ENCODE measurements around the gene ZNF609. TPM values are rescaled to one million over a fixed set of nuclear protein-coding genes. Genes with fewer than 3 reads are reported as not detected.

The ZNF609 gene
- polyA plus RNA-seq, 3 donors, result 1.3 to 13.2 (median 1.7) TPM

DNA sequence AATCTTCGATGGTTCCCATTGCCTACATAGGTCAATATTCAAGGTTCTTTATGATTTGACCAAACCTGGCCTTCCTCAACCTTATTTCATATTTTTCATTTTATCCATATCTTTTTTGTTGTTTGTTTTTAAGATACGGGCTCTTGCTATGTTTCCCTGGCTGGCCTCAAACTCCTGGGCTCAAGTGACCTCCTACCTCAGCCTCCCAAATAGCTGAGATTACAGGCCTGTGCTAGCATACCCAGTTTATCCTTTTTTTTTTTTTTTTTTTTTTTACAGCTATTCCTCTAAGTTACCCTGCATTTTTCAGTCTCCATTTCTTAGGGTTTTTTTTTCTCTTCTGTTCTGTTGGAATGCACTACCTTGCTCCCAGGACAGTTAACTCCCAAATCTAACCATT is 14.5 kb downstream of the ZNF609 start:
- intact Hi-C loops (cut with micrococcal nuclease), result no loop called here
- TF ChIP-seq CTCF (IDR thresholded peaks at IDR 0.05), result no peak
- Histone ChIP-seq H3K9me3 (replicated peaks in 1 of 2; ENCODE audit: control insufficient read depth in 1 of 2, insufficient read depth in 1 of 2, low read length in 2 of 2) (no peaks in the 10 kb centered on the region), H2AFZ (ENCODE audit: insufficient read depth, low read depth, low read length, poor library complexity, severe bottlenecking) (no peak overlapping the region), H4K20me1 (ENCODE audit: insufficient read depth, low read length) (peaks cover 87% of the 10 kb centered on the region), H3K4me1 (ENCODE audit: control insufficient read depth in 1 of 2, insufficient read depth in 2 of 2, low read length in 2 of 2) (peaks cover 4 to 12% of the 10 kb centered on the region in 2 donors), H3K36me3 (replicated peaks in 1 of 2; ENCODE audit: control insufficient read depth in 1 of 2, insufficient read depth in 2 of 2, low read length in 2 of 2) (peaks cover 2 to 42% of the 10 kb centered on the region in 2 donors), H3K9ac (ENCODE audit: insufficient read depth, low read length, poor library complexity, severe bottlenecking) (no peak overlapping the region), H3K4me2 (replicated peaks; ENCODE audit: extremely low read depth, low read length, poor library complexity, severe bottlenecking) (no peak overlapping the region), H3K27ac (ENCODE audit: low read depth in 1 of 2, low read length in 2 of 2) (no peak overlapping the region), H3K79me2 (ENCODE audit: insufficient read depth, low read length) (peaks cover 90% of the 10 kb centered on the region), H3K27me3 (ENCODE audit: control insufficient read depth in 2 of 2, insufficient read depth in 2 of 2, low read length in 2 of 2) (no peaks in the 10 kb centered on the region), H3K4me3 (replicated peaks in 1 of 3; ENCODE audit: low read depth in 2 of 3, low read length in 3 of 3) (no peak overlapping the region)
- H3K9me3 Mint-ChIP-seq, result peaks cover 0 to 2% (median 0%) of the 10 kb centered on the region in 7 donors
- H3K4me1 Mint-ChIP-seq, result peaks cover 26% of the 10 kb centered on the region
- H3K36me3 Mint-ChIP-seq, result peaks cover 15 to 50% of the 10 kb centered on the region in 2 donors
- H3K4me3 Mint-ChIP-seq, result no peak overlapping the region
- H3K27me3 Mint-ChIP-seq (ENCODE audit: low read depth in 3 of 3), result peaks cover 0 to 2% (median 0%) of the 10 kb centered on the region in 3 donors
- no peak for DNase-seq
- H3K27ac Mint-ChIP-seq, result peak overlapping the region in 3 of 7 donors; percentile 9 to 53 (median 36)
- no CpG with 5 or more reads among the region's 2 CpGs for WGBS (ENCODE audit: insufficient coverage)

- no peak overlapping the region for H3K4me2 ChIP-seq (replicated peaks; ENCODE audit: extremely low read depth, low read length, poor library complexity, severe bottlenecking)
- WGBS (ENCODE audit: insufficient coverage), result no CpG with 5 or more reads among the region's 1 CpG
- peaks cover 0 to 2% (median 0%) of the 10 kb centered on the region in 7 donors for H3K9me3 Mint-ChIP-seq
- H3K4me3 Mint-ChIP-seq, result no peak overlapping the region
- peaks cover 4 to 19% of the 10 kb centered on the region in 2 donors for H3K4me1 ChIP-seq (ENCODE audit: control insufficient read depth in 1 of 2, insufficient read depth in 2 of 2, low read length in 2 of 2)
- no peaks in the 10 kb centered on the region for H3K27me3 ChIP-seq (ENCODE audit: control insufficient read depth in 2 of 2, insufficient read depth in 2 of 2, low read length in 2 of 2)
- TF ChIP-seq CTCF (IDR thresholded peaks at IDR 0.05), result no peak
- H4K20me1 ChIP-seq (ENCODE audit: insufficient read depth, low read length), result peaks cover 83% of the 10 kb centered on the region
- no peak overlapping the region for H3K4me3 ChIP-seq (replicated peaks in 1 of 3; ENCODE audit: low read depth in 2 of 3, low read length in 3 of 3)
- peak overlapping the region in 6 of 7 donors; percentile 5 to 78 (median 42) for H3K27ac Mint-ChIP-seq
- H3K9me3 ChIP-seq (replicated peaks in 1 of 2; ENCODE audit: control insufficient read depth in 1 of 2, insufficient read depth in 1 of 2, low read length in 2 of 2), result no peaks in the 10 kb centered on the region
- no peak for DNase-seq
- H3K79me2 ChIP-seq (ENCODE audit: insufficient read depth, low read length), result peaks cover 85% of the 10 kb centered on the region
- intact Hi-C loops (cut with micrococcal nuclease), result no loop called here
- no peak overlapping the region for H2AFZ ChIP-seq (ENCODE audit: insufficient read depth, low read depth, low read length, poor library complexity, severe bottlenecking)
- peaks cover 36% of the 10 kb centered on the region for H3K4me1 Mint-ChIP-seq
- H3K9ac ChIP-seq (ENCODE audit: insufficient read depth, low read length, poor library complexity, severe bottlenecking), result no peak overlapping the region
- H3K36me3 ChIP-seq (replicated peaks in 1 of 2; ENCODE audit: control insufficient read depth in 1 of 2, insufficient read depth in 2 of 2, low read length in 2 of 2), result peaks cover 0 to 25% of the 10 kb centered on the region in 2 donors
- H3K36me3 Mint-ChIP-seq, result peaks cover 15 to 35% of the 10 kb centered on the region in 2 donors
- H3K27ac ChIP-seq (ENCODE audit: low read depth in 1 of 2, low read length in 2 of 2), result peak overlapping the region in 1 of 2 donors; percentile 43
- peaks cover 0 to 2% (median 0%) of the 10 kb centered on the region in 3 donors for H3K27me3 Mint-ChIP-seq (ENCODE audit: low read depth in 3 of 3)
These were observed 16.2 kb downstream of the ZNF609 start for GRCh38 chr15:64476550-64476949.

Measured in CD14-positive monocyte (primary cell).